Adrenal gland (tissue), 12 donors: Measurements from ENCODE around the gene ELMOD3. TPM values are rescaled to one million over a fixed set of nuclear protein-coding genes. Genes with fewer than 3 reads are reported as not detected.
A peak's percentile ranks its signal among the peaks of the same experiment; 100 is the strongest.

Experiments
- DNase-seq, 7 donors: peaks; one replicate each; pipeline ENCODE4 v3.0.0-alpha.2; 2019 to 2020
- H3K27ac ChIP-seq, 5 donors: fragments of 200-600 bp; sonication (generic) in 4 of 5; 1 replicate in 3 of 5; 2 replicates in 2 of 5; pipeline versions ENCODE4 v1.5.1 to v1.8.0; 2016 to 2020; ENCODE audit warnings: mild to moderate bottlenecking in 1 of 5
- H3K27me3 ChIP-seq: fragments of 200-600 bp; 2 replicates; pipeline ENCODE4 v1.8.0; 2021
- H3K36me3 ChIP-seq, 2 donors: fragments of 200-600 bp; replicated peaks in 1 of 2; 1 replicate in 1 of 2; 2 replicates in 1 of 2; pipeline versions ENCODE4 v1.5.1 to v1.8.0; 2018 to 2022
- H3K4me1 ChIP-seq, 2 donors: fragments of 200-600 bp; replicated peaks in 1 of 2; 1 replicate in 1 of 2; 2 replicates in 1 of 2; pipeline versions ENCODE4 v1.5.1 to v1.8.0; 2018 to 2021
- H3K4me3 ChIP-seq, 4 donors: fragments of 200-600 bp; sonication (generic) in 3 of 4; one replicate each; pipeline ENCODE4 v1.5.1; 2016 to 2018
- H3K9me3 ChIP-seq, 3 donors: fragments of 200-600 bp; sonication (generic) in 1 of 3; replicated peaks in 1 of 3; 1 replicate in 2 of 3; 2 replicates in 1 of 3; pipeline versions ENCODE4 v1.5.1 to v1.8.0; 2016 to 2021
- POLR2A ChIP-seq, 2 donors: fragments of 450-650 bp; IDR thresholded peaks; one replicate each; pipeline ENCODE4 v1.6.1; 2017; ENCODE audit warnings: antibody characterized with exemption in 2 of 2, mild to moderate bottlenecking in 2 of 2, moderate library complexity in 1 of 2
- WGBS, 4 donors: extraction: QIAGEN DNeasy Blood & Tissue Kit in 2 of 4; methylation state at CpG; one replicate each; pipeline versions ENCODE4 v1.1.5 to v1.1.7; 2013 to 2017; 5-methylcytosine and 5-hydroxymethylcytosine counted together
- intact Hi-C, 2 donors: fragments of 100-400 bp; cut with DNase I; formaldehyde crosslinking; loops; one replicate each; pipeline versions ENCODE4 v1.14.1 to v1.15.0; 2022 to 2023
- polyA plus RNA-seq, 3 donors: library from polyadenylated mRNA; stranded (reverse); fragments of 200-250 nt in 2 of 3; fragments of 350-450 nt in 1 of 3; fragmentation: Illumina TruSeq in 1 of 3; extraction: RNeasy Lipid Tissue Mini Kit (QIAGEN cat#74804) in 1 of 3; gene quantifications; one replicate each; pipeline ENCODE4 v1.2.3, GENCODE V29; 2013 to 2014
- total RNA-seq, 9 donors: library from RNA; depleted of rRNA in 4 of 9; stranded (reverse); fragments of >200 nt in 4 of 9; fragments of 120-200 nt in 1 of 9; fragmentation: NEBNext Ultra II Directional in 1 of 9; extraction: Animal tissue kit (Norgen Biotek cat#: 25700) in 1 of 9; gene quantifications; one replicate each; pipeline versions ENCODE4 v1.1.0 to v1.2.4, GENCODE V29; 2013 to 2023
- TF ChIP-seq, protein P1 (sequence below), 6 experiments: fragments of 450-650 bp in 4 of 6; fragments of 200-600 bp in 2 of 6; sonication (generic) in 1 of 6; IDR thresholded peaks; 1 replicate in 5 of 6; 2 replicates in 1 of 6; pipeline versions ENCODE4 v1.5.1 to v1.8.0; 2016 to 2021; ENCODE audit warnings: antibody characterized with exemption in 6 of 6, mild to moderate bottlenecking in 2 of 6, moderate library complexity in 1 of 6
- donor health status: healthy with polysubstance abuse.
- donor health status: Bipolar disorder and iron deficiency.
- donor health status: DM: yes; HTN: yes; CAD: no.
- donor health status: DM: no; HTN: no; CAD: no.
- donor health status: DM: no; HTN: no; CAD: no.
- donor health status: DM: yes; HTN: yes; CAD: no.

ELMOD3 gene
- total and polyA plus RNA-seq, 12 donors: 12.3 to 69.0 (median 27.3) TPM

- peaks cover 0 to 55% of the 10 kb centered on the region in 2 donors for H3K36me3 ChIP-seq
- WGBS, 4 donors: 85 to 92% (median 88%) methylated on average over 9 to 14 of the region's 14 CpGs
Observed at GRCh38 chr2:85344356-85344954, 10.1 kb upstream of the ELMOD3 start.

GRCh38 chr2:85347599-85347998 is 7.0 kb upstream of the ELMOD3 start:
- no peaks in the 10 kb centered on the region for H3K9me3 ChIP-seq
- DNase-seq: no peak
- H3K36me3 ChIP-seq: peaks cover 0 to 75% of the 10 kb centered on the region in 2 donors
- intact Hi-C loops: no loop called here
- WGBS, 4 donors: 87 to 93% (median 89%) methylated on average over 3 of the region's 3 CpGs
- no peak overlapping the region for H3K4me3 ChIP-seq
- no peaks in the 10 kb centered on the region for H3K27me3 ChIP-seq
- TF ChIP-seq, protein P1, sequence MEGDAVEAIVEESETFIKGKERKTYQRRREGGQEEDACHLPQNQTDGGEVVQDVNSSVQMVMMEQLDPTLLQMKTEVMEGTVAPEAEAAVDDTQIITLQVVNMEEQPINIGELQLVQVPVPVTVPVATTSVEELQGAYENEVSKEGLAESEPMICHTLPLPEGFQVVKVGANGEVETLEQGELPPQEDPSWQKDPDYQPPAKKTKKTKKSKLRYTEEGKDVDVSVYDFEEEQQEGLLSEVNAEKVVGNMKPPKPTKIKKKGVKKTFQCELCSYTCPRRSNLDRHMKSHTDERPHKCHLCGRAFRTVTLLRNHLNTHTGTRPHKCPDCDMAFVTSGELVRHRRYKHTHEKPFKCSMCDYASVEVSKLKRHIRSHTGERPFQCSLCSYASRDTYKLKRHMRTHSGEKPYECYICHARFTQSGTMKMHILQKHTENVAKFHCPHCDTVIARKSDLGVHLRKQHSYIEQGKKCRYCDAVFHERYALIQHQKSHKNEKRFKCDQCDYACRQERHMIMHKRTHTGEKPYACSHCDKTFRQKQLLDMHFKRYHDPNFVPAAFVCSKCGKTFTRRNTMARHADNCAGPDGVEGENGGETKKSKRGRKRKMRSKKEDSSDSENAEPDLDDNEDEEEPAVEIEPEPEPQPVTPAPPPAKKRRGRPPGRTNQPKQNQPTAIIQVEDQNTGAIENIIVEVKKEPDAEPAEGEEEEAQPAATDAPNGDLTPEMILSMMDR (IDR thresholded peaks at IDR 0.05): no peak
- no peak for TF ChIP-seq POLR2A (IDR thresholded peaks at IDR 0.05)
- no peak overlapping the region for H3K27ac ChIP-seq
- peaks cover 4 to 7% of the 10 kb centered on the region in 2 donors for H3K4me1 ChIP-seq

More at GRCh38 chr2:85344356-85344954, 10.1 kb upstream of the ELMOD3 start:
- no peak for DNase-seq
- no peak overlapping the region for H3K27ac ChIP-seq
- intact Hi-C loops: no loop called here
- H3K4me3 ChIP-seq: no peak overlapping the region
- no peaks in the 10 kb centered on the region for H3K27me3 ChIP-seq
- no peaks in the 10 kb centered on the region for H3K4me1 ChIP-seq
- no peaks in the 10 kb centered on the region for H3K9me3 ChIP-seq
- no peak for TF ChIP-seq POLR2A (IDR thresholded peaks at IDR 0.05)
- TF ChIP-seq, protein P1 (IDR thresholded peaks at IDR 0.05): no peak

- TF ChIP-seq, protein P1 (IDR thresholded peaks at IDR 0.05): no peak
- TF ChIP-seq POLR2A (IDR thresholded peaks at IDR 0.05): no peak
- H3K27ac ChIP-seq: peak overlapping the region in 4 of 5 donors; percentile 49 to 93 (median 83)
- intact Hi-C loops: no loop called here
- peaks cover 24 to 51% of the 10 kb centered on the region in 2 donors for H3K4me1 ChIP-seq
- no peaks in the 10 kb centered on the region for H3K9me3 ChIP-seq
- H3K27me3 ChIP-seq: no peaks in the 10 kb centered on the region
- H3K4me3 ChIP-seq: peak overlapping the region; percentile 21 to 99 (median 92)
- peak; percentile 53 to 82 (median 77) for DNase-seq
- WGBS, 4 donors: 13 to 21% (median 17%) methylated on average over 14 to 16 of the region's 16 CpGs
- H3K36me3 ChIP-seq: peaks cover 0 to 44% of the 10 kb centered on the region in 2 donors
Observed at GRCh38 chr2:85353876-85354285, 688 bp upstream of the ELMOD3 start.

DNA sequence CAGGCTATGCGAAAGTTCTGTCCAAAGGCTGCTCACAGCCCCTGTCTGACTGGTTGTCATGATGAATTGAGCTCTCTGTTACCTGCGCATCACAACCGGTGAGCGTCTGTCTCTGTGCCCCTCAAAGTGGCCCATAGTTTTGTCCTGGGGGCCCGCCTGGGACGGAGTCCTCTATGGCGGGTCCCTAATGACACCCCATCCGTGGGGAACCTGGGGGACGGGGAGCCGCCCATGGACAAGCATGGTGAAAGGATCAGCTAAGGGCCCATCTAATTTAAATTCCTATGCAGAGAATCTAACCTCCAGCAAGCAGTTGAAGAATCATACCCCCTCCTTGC is 473 bp downstream of the ELMOD3 start:
- TF ChIP-seq POLR2A (IDR thresholded peaks at IDR 0.05): no peak
- TF ChIP-seq, protein P1 (IDR thresholded peaks at IDR 0.05): no peak
- intact Hi-C loops: no loop called here
- Histone ChIP-seq H3K9me3 (no peaks in the 10 kb centered on the region), H3K27me3 (no peaks in the 10 kb centered on the region), H3K27ac (peak overlapping the region; percentile 65 to 93 (median 77)), H3K4me3 (peak overlapping the region; percentile 81 to 99 (median 92)), H3K36me3 (peaks cover 0 to 32% of the 10 kb centered on the region in 2 donors), H3K4me1 (peaks cover 24 to 53% of the 10 kb centered on the region in 2 donors)
- 7 to 14% (median 10%) methylated on average over 6 to 10 of the region's 10 CpGs for WGBS, 4 donors
- no peak for DNase-seq
